HCT116 (cell line): ENCODE data around the gene ZNF503.

Experiments
- CEBPB ChIP-seq: IDR thresholded peaks from 2 replicates; pipeline ENCODE4 v1.6.1; 2012; ENCODE audit warnings: low read depth
- ELF1 ChIP-seq: IDR thresholded peaks from 2 replicates; pipeline ENCODE4 v1.6.1; 2012; ENCODE audit warnings: low read depth, borderline replicate concordance
- EZH2 ChIP-seq: fragments of 200-600 bp; sonication (generic); IDR thresholded peaks from 2 replicates; pipeline ENCODE4 v1.6.1; 2017; ENCODE audit warnings: antibody characterized with exemption, mixed run types
- POLR2A ChIP-seq: IDR thresholded peaks from 2 replicates; pipeline ENCODE4 v1.7.0; 2011; ENCODE audit warnings: borderline replicate concordance; ENCODE audit not compliant: insufficient read depth, insufficient read length; ENCODE audit errors: extremely low read depth
- POLR2AphosphoS5 ChIP-seq: IDR thresholded peaks from 2 replicates; pipeline ENCODE4 v1.6.1; 2011; ENCODE audit warnings: mild to moderate bottlenecking, low read depth, low read length, moderate library complexity
- RAD21 ChIP-seq: IDR thresholded peaks from 2 replicates; pipeline ENCODE4 v1.6.1; 2012; ENCODE audit warnings: low read depth, mild to moderate bottlenecking
- SIN3A ChIP-seq: IDR thresholded peaks from 2 replicates; pipeline ENCODE4 v1.6.1; 2012; ENCODE audit warnings: low read depth
- SP1 ChIP-seq: IDR thresholded peaks from 2 replicates; pipeline ENCODE4 v1.6.1; 2012; ENCODE audit warnings: low read depth
- ZNF274 ChIP-seq: fragments of 200-500 bp; sonication (Bioruptor generic); IDR thresholded peaks from 2 replicates; pipeline ENCODE4 v1.6.1; 2014; ENCODE audit warnings: mild to moderate bottlenecking, low read depth, low read length, inconsistent platforms
- TF ChIP-seq, protein P1 (sequence below), 3 experiments: fragments of 200-600 bp in 1 of 3; sonication (generic) in 1 of 3; IDR thresholded peaks in 2 of 3; conservative IDR thresholded peaks in 1 of 3; 2 replicates each; pipeline ENCODE4 v1.5.1; 2012 to 2017; ENCODE audit warnings: low read depth in 2 of 3, low read length in 2 of 3, antibody characterized with exemption in 1 of 3, borderline replicate concordance in 1 of 3, control low read depth in 1 of 3, mild to moderate bottlenecking in 1 of 3, mixed read lengths in 1 of 3, mixed run types in 1 of 3, moderate library complexity in 1 of 3; ENCODE audit not compliant: insufficient read depth in 1 of 3
- TF ChIP-seq, protein P2 (sequence below): IDR thresholded peaks from 2 replicates; pipeline ENCODE4 v1.6.1; 2011; ENCODE audit warnings: mild to moderate bottlenecking, low read length, moderate library complexity; ENCODE audit not compliant: insufficient replicate concordance; ENCODE audit errors: extremely low read depth
- TF ChIP-seq, protein P3 (sequence below): IDR thresholded peaks from 2 replicates; pipeline ENCODE4 v1.6.1; 2012

DNA sequence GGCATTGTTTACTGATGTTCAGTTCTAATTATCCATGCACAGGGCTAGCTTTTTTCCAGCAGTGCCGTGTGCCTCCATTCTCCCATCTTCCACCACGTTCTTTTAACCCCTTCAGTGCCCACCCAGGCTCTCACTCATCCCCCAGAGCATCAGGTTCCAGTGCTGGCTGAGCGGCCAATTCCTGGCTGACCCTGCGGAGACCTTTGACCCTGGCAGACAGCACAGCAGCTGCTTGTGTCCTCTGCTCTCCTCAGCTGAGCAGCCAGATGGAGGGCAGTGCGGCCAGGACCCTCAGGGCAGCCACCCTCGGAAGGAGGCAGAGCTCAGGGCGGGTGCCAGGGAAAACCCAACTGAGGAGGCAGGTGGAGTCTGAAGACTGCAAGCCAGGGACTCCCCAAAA lies 48.4 kb downstream of the ZNF503 start:
- no peak for TF ChIP-seq EZH2
- TF ChIP-seq SP1: no peak
- TF ChIP-seq, protein P1, sequence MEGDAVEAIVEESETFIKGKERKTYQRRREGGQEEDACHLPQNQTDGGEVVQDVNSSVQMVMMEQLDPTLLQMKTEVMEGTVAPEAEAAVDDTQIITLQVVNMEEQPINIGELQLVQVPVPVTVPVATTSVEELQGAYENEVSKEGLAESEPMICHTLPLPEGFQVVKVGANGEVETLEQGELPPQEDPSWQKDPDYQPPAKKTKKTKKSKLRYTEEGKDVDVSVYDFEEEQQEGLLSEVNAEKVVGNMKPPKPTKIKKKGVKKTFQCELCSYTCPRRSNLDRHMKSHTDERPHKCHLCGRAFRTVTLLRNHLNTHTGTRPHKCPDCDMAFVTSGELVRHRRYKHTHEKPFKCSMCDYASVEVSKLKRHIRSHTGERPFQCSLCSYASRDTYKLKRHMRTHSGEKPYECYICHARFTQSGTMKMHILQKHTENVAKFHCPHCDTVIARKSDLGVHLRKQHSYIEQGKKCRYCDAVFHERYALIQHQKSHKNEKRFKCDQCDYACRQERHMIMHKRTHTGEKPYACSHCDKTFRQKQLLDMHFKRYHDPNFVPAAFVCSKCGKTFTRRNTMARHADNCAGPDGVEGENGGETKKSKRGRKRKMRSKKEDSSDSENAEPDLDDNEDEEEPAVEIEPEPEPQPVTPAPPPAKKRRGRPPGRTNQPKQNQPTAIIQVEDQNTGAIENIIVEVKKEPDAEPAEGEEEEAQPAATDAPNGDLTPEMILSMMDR (IDR thresholded peaks at IDR 0.05 in 2 of 3, conservative IDR thresholded peaks at IDR 0.05 in 1 of 3; ENCODE audit: borderline replicate concordance in 1 of 3, insufficient read depth in 1 of 3, low read depth in 2 of 3, low read length in 2 of 3): no peak
- TF ChIP-seq RAD21: no peak
- TF ChIP-seq, protein P2, sequence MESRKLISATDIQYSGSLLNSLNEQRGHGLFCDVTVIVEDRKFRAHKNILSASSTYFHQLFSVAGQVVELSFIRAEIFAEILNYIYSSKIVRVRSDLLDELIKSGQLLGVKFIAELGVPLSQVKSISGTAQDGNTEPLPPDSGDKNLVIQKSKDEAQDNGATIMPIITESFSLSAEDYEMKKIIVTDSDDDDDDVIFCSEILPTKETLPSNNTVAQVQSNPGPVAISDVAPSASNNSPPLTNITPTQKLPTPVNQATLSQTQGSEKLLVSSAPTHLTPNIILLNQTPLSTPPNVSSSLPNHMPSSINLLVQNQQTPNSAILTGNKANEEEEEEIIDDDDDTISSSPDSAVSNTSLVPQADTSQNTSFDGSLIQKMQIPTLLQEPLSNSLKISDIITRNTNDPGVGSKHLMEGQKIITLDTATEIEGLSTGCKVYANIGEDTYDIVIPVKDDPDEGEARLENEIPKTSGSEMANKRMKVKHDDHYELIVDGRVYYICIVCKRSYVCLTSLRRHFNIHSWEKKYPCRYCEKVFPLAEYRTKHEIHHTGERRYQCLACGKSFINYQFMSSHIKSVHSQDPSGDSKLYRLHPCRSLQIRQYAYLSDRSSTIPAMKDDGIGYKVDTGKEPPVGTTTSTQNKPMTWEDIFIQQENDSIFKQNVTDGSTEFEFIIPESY: no peak
- TF ChIP-seq ZNF274: no peak
- no peak for TF ChIP-seq CEBPB
- no peak for TF ChIP-seq SIN3A
- TF ChIP-seq, protein P3, sequence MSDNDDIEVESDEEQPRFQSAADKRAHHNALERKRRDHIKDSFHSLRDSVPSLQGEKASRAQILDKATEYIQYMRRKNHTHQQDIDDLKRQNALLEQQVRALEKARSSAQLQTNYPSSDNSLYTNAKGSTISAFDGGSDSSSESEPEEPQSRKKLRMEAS: no peak
- TF ChIP-seq POLR2AphosphoS5: no peak
- no peak for TF ChIP-seq POLR2A
- no peak for TF ChIP-seq ELF1
